ENCODE data around the gene KDM2B. TPM values are rescaled to one million over a fixed set of nuclear protein-coding genes. Genes with fewer than 3 reads are reported as not detected.

Gene KDM2B
- total and polyA plus RNA-seq, 2 donors (not counting 3 experiments of a cell fraction or from before 2014, with no cell fraction given), result 26.8 to 37.3 TPM

- no peak overlapping the region for H3K4me2 ChIP-seq (ENCODE audit: insufficient read depth, low read length)
- FAIRE-seq, result no peak
- H3K27ac ChIP-seq (ENCODE audit: insufficient read depth, low read depth, low read length), result no peak overlapping the region
- H3K27me3 ChIP-seq (ENCODE audit: control insufficient read depth in 2 of 2, insufficient read depth in 2 of 2, low read length in 2 of 2), result no peaks in the 10 kb centered on the region
- no peaks in the 10 kb centered on the region for H3K9me1 ChIP-seq (replicated peaks; ENCODE audit: control insufficient read depth, extremely low read depth, insufficient read depth, low read length)
- dilution Hi-C loops (cut with MboI; ENCODE audit: extremely low pct_ligation_motif_present, low sequenced_read_pairs) (no loop called here), intact Hi-C loops (cut with micrococcal nuclease) (no loop called here)
- BruUV-seq (replicated peaks), result no TSS peak
- no peaks in the 10 kb centered on the region for H3K9me3 ChIP-seq (replicated peaks; ENCODE audit: control insufficient read depth, insufficient read depth, low read length)
- ChIA-PET POLR2A (no interaction called here), CTCF (interaction anchor here (0.9 to 1.4 kb wide), 2 partner anchors 8 to 48 kb away, joined by 3 to 7 read pairs; no protein-coding TSS in a partner anchor)
- H2AFZ ChIP-seq (ENCODE audit: low read depth, low read length), result no peak overlapping the region
- no peaks in the 10 kb centered on the region for H3K36me3 ChIP-seq (ENCODE audit: control insufficient read depth in 2 of 2, extremely low read depth in 1 of 2, insufficient read depth in 2 of 2, low read length in 2 of 2)
- TF ChIP-seq MAX (IDR thresholded peaks at IDR 0.05; ENCODE audit: insufficient read depth, insufficient read length), result no peak
- TF ChIP-seq MYC (IDR thresholded peaks at IDR 0.05; ENCODE audit: low read depth, low read length), result no peak
- TF ChIP-seq POLR2AphosphoS5 (IDR thresholded peaks at IDR 0.05; ENCODE audit: insufficient read depth, low read depth, low read length), result no peak
- no peak for TF ChIP-seq EZH2 (IDR thresholded peaks at IDR 0.05; ENCODE audit: borderline replicate concordance, low read depth, low read length, severe bottlenecking)
- TF ChIP-seq FOS (IDR thresholded peaks at IDR 0.05; ENCODE audit: borderline replicate concordance, insufficient read depth, low read length), result no peak
- TF ChIP-seq GATA2 (IDR thresholded peaks at IDR 0.05; ENCODE audit: insufficient read depth, insufficient read length, low read depth, low read length), result no peak
- TF ChIP-seq POLR2A (IDR thresholded peaks at IDR 0.05; ENCODE audit: low read depth, low read length), result no peak
- TF ChIP-seq JUN (IDR thresholded peaks at IDR 0.05; ENCODE audit: borderline replicate concordance, insufficient read depth, insufficient read length, low read depth), result no peak
- no peak for TF ChIP-seq CTCF (IDR thresholded peaks at IDR 0.05; ENCODE audit: extremely low read depth in 1 of 2, insufficient read depth in 1 of 2, low read depth in 1 of 2, low read length in 2 of 2)
- no peak for DNase-seq (ENCODE audit: low read depth, low spot score)
- no peaks in the 10 kb centered on the region for H3K79me2 ChIP-seq (ENCODE audit: control insufficient read depth, insufficient read depth, low read length)
- H3K4me3 ChIP-seq (replicated peaks in 1 of 3; ENCODE audit: insufficient read depth in 1 of 3, low read depth in 1 of 3, low read length in 3 of 3), result no peak overlapping the region
- H3K9ac ChIP-seq (replicated peaks; ENCODE audit: extremely low read depth, insufficient read depth, low read length), result no peak overlapping the region
- H3K4me1 ChIP-seq (ENCODE audit: control insufficient read depth, extremely low read depth, insufficient read depth, low read length), result no peaks in the 10 kb centered on the region
- H4K20me1 ChIP-seq (replicated peaks; ENCODE audit: control insufficient read depth, extremely low read depth, insufficient read depth, low read length), result no peaks in the 10 kb centered on the region
Measured at GRCh38 chr12:121600702-121601336, 20.0 kb upstream of the KDM2B start.
